HepG2 (cell line): ENCODE data around the gene AADACL4. TPM values are rescaled to one million over a fixed set of nuclear protein-coding genes. Genes with fewer than 3 reads are reported as not detected.

ENCODE experiments used
- ATRX ChIP-seq: sonication (generic); formaldehyde crosslinking; IDR thresholded peaks from 2 replicates; pipeline ENCODE4 v1.4.0; 2020; ENCODE audit warnings: missing genetic modification reagents, borderline replicate concordance
- CBX5 ChIP-seq: sonication (generic); formaldehyde crosslinking; IDR thresholded peaks from 2 replicates; pipeline ENCODE4 v1.4.0; 2020; ENCODE audit warnings: missing genetic modification reagents, borderline replicate concordance
- ELF1 ChIP-seq: sonication (generic); formaldehyde crosslinking; IDR thresholded peaks from 2 replicates; pipeline ENCODE4 v1.4.0; 2020; ENCODE audit warnings: missing genetic modification reagents
- EZH2 ChIP-seq: conservative IDR thresholded peaks from 2 replicates; pipeline ENCODE4 v1.6.1; 2012; ENCODE audit warnings: mild to moderate bottlenecking, low read depth, low read length, moderate library complexity
- HOXA5 ChIP-seq: sonication (generic); formaldehyde crosslinking; IDR thresholded peaks from 2 replicates; pipeline ENCODE4 v1.4.0; 2020; ENCODE audit warnings: missing genetic modification reagents
- KDM5B ChIP-seq: sonication (generic); formaldehyde crosslinking; IDR thresholded peaks from 2 replicates; pipeline ENCODE4 v1.4.0; 2020; ENCODE audit warnings: missing genetic modification reagents, mild to moderate bottlenecking, borderline replicate concordance
- KMT2B ChIP-seq: IDR thresholded peaks from 2 replicates; pipeline ENCODE4 v1.6.1; 2016; ENCODE audit warnings: missing genetic modification reagents, missing compliant biosample characterization
- MTA1 ChIP-seq: sonication (generic); formaldehyde crosslinking; IDR thresholded peaks from 2 replicates; pipeline ENCODE4 v1.4.0; 2020; ENCODE audit warnings: missing genetic modification reagents, mild to moderate bottlenecking, borderline replicate concordance
- MTF1 ChIP-seq: sonication (generic); formaldehyde crosslinking; IDR thresholded peaks from 2 replicates; pipeline ENCODE4 v1.5.0; 2020; ENCODE audit warnings: missing genetic modification reagents
- NFATC3 ChIP-seq: sonication (generic); formaldehyde crosslinking; IDR thresholded peaks from 2 replicates; pipeline ENCODE4 v1.5.1; 2020; ENCODE audit warnings: mild to moderate bottlenecking, missing genetic modification reagents
- NFE2L2 ChIP-seq: fragments of 150-350 bp; IDR thresholded peaks from 2 replicates; pipeline ENCODE4 v1.6.1; 2014; ENCODE audit warnings: low read length
- RCOR2 ChIP-seq: IDR thresholded peaks from 2 replicates; pipeline ENCODE4 v1.6.1; 2016; ENCODE audit warnings: missing biosample characterization, missing genetic modification reagents
- SMYD3 ChIP-seq: sonication (generic); formaldehyde crosslinking; IDR thresholded peaks from 2 replicates; pipeline ENCODE4 v1.8.1; 2023; ENCODE audit warnings: mild to moderate bottlenecking, missing genetic modification reagents
- SP4 ChIP-seq: sonication (generic); formaldehyde crosslinking; IDR thresholded peaks from 2 replicates; pipeline ENCODE4 v1.8.1; 2023; ENCODE audit warnings: mild to moderate bottlenecking, missing genetic modification reagents
- TEAD3 ChIP-seq: optimal IDR thresholded peaks from 2 replicates; pipeline ENCODE3; 2016; ENCODE audit warnings: borderline replicate concordance
- ZKSCAN1 ChIP-seq: fragments of 150-350 bp; IDR thresholded peaks from 2 replicates; pipeline ENCODE4 v1.6.1; 2014; ENCODE audit warnings: low read length
- ZMYM4 ChIP-seq: sonication (generic); formaldehyde crosslinking; IDR thresholded peaks from 2 replicates; pipeline ENCODE4 v1.8.1; 2023; ENCODE audit warnings: mild to moderate bottlenecking, missing genetic modification reagents
- ZNF235 ChIP-seq: sonication (generic); formaldehyde crosslinking; IDR thresholded peaks from 2 replicates; pipeline ENCODE4 v1.8.1; 2023; ENCODE audit warnings: mild to moderate bottlenecking, missing genetic modification reagents, borderline replicate concordance
- ZNF878 ChIP-seq: sonication (generic); formaldehyde crosslinking; IDR thresholded peaks from 2 replicates; pipeline ENCODE4 v1.8.1; 2023; ENCODE audit warnings: mild to moderate bottlenecking, missing genetic modification reagents, moderate library complexity
- polyA plus RNA-seq, 8 experiments: library from polyadenylated mRNA; depleted of rRNA in 3 of 8; stranded (reverse) in 7 of 8; unstranded in 1 of 8; fragments of >200 nt; fragmentation: Illumina TruSeq in 4 of 8; extraction: Trizol in 4 of 8; gene quantifications; 2 replicates each; pipeline versions ENCODE4 v1.2.1 to v1.2.3, GENCODE V29; 2011 to 2016; ENCODE audit warnings: low read depth in 4 of 8, missing spikeins in 1 of 8, mixed read lengths in 1 of 8; ENCODE audit not compliant: insufficient read depth in 1 of 8
- total RNA-seq, 5 experiments: library from RNA; depleted of rRNA; stranded (reverse); fragments of >200 nt; fragmentation: Illumina TruSeq; extraction: Trizol; gene quantifications; 2 replicates each; pipeline ENCODE4 v1.2.3, GENCODE V29; 2016; ENCODE audit warnings: low read depth in 1 of 5
- TF ChIP-seq, protein P1 (sequence below): sonication (generic); formaldehyde crosslinking; IDR thresholded peaks from 2 replicates; pipeline ENCODE4 v1.5.0; 2020; ENCODE audit warnings: mild to moderate bottlenecking, missing genetic modification reagents
- TF ChIP-seq, protein P2 (sequence below): sonication (generic); IDR thresholded peaks from 2 replicates; pipeline ENCODE4 v1.6.1; 2016; ENCODE audit warnings: low read depth, borderline replicate concordance
- TF ChIP-seq, protein P3 (sequence below): sonication (generic); formaldehyde crosslinking; IDR thresholded peaks from 2 replicates; pipeline ENCODE4 v1.4.0; 2020; ENCODE audit warnings: missing genetic modification reagents
- TF ChIP-seq, protein P4 (sequence below): sonication (generic); formaldehyde crosslinking; IDR thresholded peaks from 2 replicates; pipeline ENCODE4 v1.4.0; 2020; ENCODE audit warnings: missing genetic modification reagents
- TF ChIP-seq, protein P5 (sequence below): sonication (generic); formaldehyde crosslinking; IDR thresholded peaks from 2 replicates; pipeline ENCODE4 v1.5.0; 2020; ENCODE audit warnings: mild to moderate bottlenecking, low read depth, missing genetic modification reagents, borderline replicate concordance

Gene AADACL4
- total and polyA plus RNA-seq, 2 of the 13 experiments (the other 11 are each of a cell fraction or from before 2014, with no cell fraction given) = not detected

DNA sequence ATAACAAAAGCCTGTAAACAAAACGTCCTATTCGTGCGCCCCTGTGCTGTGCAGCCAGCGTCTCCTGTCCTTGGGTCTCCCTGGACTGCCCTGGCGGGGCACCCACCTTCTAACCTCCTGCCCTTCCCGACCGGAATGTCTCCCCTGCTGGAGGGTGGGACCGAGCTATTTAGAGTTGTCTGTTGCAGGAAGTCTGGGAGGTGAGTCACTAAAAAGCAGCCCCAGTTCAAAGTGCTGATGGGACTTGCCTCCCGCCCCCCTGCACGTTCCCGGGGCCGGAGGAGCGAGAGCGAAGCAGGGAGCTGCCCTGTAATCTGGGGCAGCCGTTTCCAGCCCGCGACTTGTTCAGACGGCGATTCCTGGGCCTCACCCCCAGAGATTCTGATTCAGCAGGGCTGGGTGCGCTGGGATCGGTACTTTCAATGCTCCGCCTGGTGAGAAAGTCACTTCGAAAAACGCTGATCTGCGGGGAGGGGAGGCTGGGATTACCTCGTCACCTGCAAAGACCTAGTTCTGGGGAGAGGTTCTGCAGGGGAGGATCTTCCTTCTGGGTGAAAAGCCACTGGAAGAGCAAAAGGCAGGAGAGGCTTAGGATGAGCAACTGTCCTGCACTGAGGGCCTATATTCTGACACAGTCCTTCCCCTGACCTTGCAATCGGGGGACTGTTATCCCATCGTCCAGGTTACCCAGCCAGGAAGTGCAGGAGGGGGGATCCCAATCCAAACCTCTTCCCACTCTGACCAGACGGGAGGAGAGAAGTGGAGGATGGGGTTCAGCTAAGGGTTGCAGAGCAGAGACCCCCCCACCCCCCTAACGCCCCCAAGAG lies 24.7 kb upstream of the AADACL4 start (continued):
- TF ChIP-seq TEAD3 (CRISPR knock-in tag) = peak; percentile 94
- peak; percentile 88 for TF ChIP-seq ELF1 (CRISPR knock-in tag)
- TF ChIP-seq, protein P1, sequence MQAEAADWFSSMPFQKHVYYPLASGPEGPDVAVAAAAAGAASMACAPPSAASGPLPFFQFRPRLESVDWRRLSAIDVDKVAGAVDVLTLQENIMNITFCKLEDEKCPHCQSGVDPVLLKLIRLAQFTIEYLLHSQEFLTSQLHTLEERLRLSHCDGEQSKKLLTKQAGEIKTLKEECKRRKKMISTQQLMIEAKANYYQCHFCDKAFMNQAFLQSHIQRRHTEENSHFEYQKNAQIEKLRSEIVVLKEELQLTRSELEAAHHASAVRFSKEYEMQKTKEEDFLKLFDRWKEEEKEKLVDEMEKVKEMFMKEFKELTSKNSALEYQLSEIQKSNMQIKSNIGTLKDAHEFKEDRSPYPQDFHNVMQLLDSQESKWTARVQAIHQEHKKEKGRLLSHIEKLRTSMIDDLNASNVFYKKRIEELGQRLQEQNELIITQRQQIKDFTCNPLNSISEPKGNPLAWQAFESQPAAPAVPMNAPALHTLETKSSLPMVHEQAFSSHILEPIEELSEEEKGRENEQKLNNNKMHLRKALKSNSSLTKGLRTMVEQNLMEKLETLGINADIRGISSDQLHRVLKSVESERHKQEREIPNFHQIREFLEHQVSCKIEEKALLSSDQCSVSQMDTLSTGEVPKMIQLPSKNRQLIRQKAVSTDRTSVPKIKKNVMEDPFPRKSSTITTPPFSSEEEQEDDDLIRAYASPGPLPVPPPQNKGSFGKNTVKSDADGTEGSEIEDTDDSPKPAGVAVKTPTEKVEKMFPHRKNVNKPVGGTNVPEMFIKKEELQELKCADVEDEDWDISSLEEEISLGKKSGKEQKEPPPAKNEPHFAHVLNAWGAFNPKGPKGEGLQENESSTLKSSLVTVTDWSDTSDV (CRISPR knock-in tag) = no peak
- peak; percentile 75; the same call in 1 of the 2 replicates for TF ChIP-seq ZNF878
- peak; percentile 58; the same call in 1 of the 2 replicates for TF ChIP-seq ZMYM4 (CRISPR knock-in tag)
- TF ChIP-seq, protein P2, sequence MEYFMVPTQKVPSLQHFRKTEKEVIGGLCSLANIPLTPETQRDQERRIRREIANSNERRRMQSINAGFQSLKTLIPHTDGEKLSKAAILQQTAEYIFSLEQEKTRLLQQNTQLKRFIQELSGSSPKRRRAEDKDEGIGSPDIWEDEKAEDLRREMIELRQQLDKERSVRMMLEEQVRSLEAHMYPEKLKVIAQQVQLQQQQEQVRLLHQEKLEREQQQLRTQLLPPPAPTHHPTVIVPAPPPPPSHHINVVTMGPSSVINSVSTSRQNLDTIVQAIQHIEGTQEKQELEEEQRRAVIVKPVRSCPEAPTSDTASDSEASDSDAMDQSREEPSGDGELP = peak; percentile 56; the same call in 1 of the 2 replicates
- no peak for TF ChIP-seq ATRX (CRISPR knock-in tag)
- no peak for TF ChIP-seq EZH2
- TF ChIP-seq SP4 (CRISPR knock-in tag) = peak; percentile 49; the same call in 1 of the 2 replicates
- 0 out of 2 replicates have a peak, but pooled peaks have one; percentile 16 for TF ChIP-seq MTF1
- TF ChIP-seq KMT2B = no peak
- no peak for TF ChIP-seq NFE2L2
- TF ChIP-seq, protein P3, sequence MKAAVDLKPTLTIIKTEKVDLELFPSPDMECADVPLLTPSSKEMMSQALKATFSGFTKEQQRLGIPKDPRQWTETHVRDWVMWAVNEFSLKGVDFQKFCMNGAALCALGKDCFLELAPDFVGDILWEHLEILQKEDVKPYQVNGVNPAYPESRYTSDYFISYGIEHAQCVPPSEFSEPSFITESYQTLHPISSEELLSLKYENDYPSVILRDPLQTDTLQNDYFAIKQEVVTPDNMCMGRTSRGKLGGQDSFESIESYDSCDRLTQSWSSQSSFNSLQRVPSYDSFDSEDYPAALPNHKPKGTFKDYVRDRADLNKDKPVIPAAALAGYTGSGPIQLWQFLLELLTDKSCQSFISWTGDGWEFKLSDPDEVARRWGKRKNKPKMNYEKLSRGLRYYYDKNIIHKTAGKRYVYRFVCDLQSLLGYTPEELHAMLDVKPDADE (CRISPR knock-in tag) = no peak
- TF ChIP-seq CBX5 (CRISPR knock-in tag) = peak; percentile 91; the same call in 1 of the 2 replicates
- peak; percentile 79 for TF ChIP-seq RCOR2 (CRISPR knock-in tag)
- no peak; the same call in 1 of the 2 replicates for TF ChIP-seq NFATC3 (CRISPR knock-in tag)
- no peak for TF ChIP-seq ZKSCAN1
- TF ChIP-seq MTA1 (CRISPR knock-in tag) = peak; percentile 44; the same call in 1 of the 2 replicates
- TF ChIP-seq, protein P4, sequence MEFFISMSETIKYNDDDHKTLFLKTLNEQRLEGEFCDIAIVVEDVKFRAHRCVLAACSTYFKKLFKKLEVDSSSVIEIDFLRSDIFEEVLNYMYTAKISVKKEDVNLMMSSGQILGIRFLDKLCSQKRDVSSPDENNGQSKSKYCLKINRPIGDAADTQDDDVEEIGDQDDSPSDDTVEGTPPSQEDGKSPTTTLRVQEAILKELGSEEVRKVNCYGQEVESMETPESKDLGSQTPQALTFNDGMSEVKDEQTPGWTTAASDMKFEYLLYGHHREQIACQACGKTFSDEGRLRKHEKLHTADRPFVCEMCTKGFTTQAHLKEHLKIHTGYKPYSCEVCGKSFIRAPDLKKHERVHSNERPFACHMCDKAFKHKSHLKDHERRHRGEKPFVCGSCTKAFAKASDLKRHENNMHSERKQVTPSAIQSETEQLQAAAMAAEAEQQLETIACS (CRISPR knock-in tag) = peak; percentile 53; the same call in 1 of the 2 replicates
- TF ChIP-seq HOXA5 (CRISPR knock-in tag) = no peak; the same call in 1 of the 2 replicates
- TF ChIP-seq KDM5B (CRISPR knock-in tag) = peak; percentile 63; the same call in 1 of the 2 replicates
- TF ChIP-seq ZNF235 = peak; percentile 81; the same call in 1 of the 2 replicates
- TF ChIP-seq, protein P5, sequence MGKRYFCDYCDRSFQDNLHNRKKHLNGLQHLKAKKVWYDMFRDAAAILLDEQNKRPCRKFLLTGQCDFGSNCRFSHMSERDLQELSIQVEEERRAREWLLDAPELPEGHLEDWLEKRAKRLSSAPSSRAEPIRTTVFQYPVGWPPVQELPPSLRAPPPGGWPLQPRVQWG (CRISPR knock-in tag) = no peak
- 0 out of 2 replicates have a peak, but pooled peaks have one; percentile 37 for TF ChIP-seq SMYD3
